Measurements from ENCODE around the gene TAF1A. TPM values are rescaled to one million over a fixed set of nuclear protein-coding genes. Genes with fewer than 3 reads are reported as not detected.
A peak's percentile ranks its signal among the peaks of the same experiment; 100 is the strongest.

Gene TAF1A
- total RNA-seq, 1 donor from 2014 or later: 32.8 TPM

DNA sequence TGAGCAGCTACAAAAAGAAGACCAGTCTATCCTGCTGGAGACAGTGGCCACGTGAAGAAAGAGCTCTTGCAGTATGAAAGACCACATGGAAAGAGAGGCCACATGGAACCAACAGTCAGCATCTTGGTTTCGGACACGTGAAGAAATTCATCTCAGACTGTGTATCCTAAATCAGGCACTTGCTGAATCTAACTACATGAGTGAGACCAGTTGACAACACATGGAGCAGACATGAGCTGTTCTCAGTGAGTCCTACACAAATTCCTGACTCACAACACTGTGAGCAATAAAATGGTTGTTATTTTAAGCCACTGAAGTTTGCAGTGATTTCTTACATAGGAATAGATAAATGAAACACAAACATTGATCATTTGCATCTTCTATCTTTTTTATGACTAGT, 2.4 kb upstream of the TAF1A start:
- Histone ChIP-seq H3K27ac (no peak overlapping the region), H3K9me3 (ENCODE audit: low read depth) (no peaks in the 10 kb centered on the region), H3K79me2 (ENCODE audit: low read depth) (peaks cover 25% of the 10 kb centered on the region), H3K4me3 (no peak overlapping the region), H3K4me2 (no peak overlapping the region), H3F3A (ENCODE audit: low read depth) (peaks cover 5% of the 10 kb centered on the region), H2AFZ (replicated peaks) (no peak overlapping the region), H4K20me1 (ENCODE audit: low read depth) (no peaks in the 10 kb centered on the region), H3K4me1 (peaks cover 10% of the 10 kb centered on the region), H3K9ac (no peak overlapping the region), H3K36me3 (peaks cover 4% of the 10 kb centered on the region), H3K27me3 (peaks cover 4% of the 10 kb centered on the region)
- Mint-ChIP-seq H3K27me3 (ENCODE audit: insufficient read depth, low read depth) (no peaks in the 10 kb centered on the region), H3K4me3 (no peak overlapping the region), H3K36me3 (peaks cover 3% of the 10 kb centered on the region), H3K4me1 (peaks cover 26% of the 10 kb centered on the region), H3K27ac (no peak overlapping the region), H3K9me3 (no peaks in the 10 kb centered on the region)
- no peak for DNase-seq (ENCODE audit: low spot score)
- TF ChIP-seq EZH2phosphoT487 (IDR thresholded peaks at IDR 0.05) (no peak), EZH2 (IDR thresholded peaks at IDR 0.05) (no peak)
- TF ChIP-seq, protein P1, sequence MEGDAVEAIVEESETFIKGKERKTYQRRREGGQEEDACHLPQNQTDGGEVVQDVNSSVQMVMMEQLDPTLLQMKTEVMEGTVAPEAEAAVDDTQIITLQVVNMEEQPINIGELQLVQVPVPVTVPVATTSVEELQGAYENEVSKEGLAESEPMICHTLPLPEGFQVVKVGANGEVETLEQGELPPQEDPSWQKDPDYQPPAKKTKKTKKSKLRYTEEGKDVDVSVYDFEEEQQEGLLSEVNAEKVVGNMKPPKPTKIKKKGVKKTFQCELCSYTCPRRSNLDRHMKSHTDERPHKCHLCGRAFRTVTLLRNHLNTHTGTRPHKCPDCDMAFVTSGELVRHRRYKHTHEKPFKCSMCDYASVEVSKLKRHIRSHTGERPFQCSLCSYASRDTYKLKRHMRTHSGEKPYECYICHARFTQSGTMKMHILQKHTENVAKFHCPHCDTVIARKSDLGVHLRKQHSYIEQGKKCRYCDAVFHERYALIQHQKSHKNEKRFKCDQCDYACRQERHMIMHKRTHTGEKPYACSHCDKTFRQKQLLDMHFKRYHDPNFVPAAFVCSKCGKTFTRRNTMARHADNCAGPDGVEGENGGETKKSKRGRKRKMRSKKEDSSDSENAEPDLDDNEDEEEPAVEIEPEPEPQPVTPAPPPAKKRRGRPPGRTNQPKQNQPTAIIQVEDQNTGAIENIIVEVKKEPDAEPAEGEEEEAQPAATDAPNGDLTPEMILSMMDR (IDR thresholded peaks at IDR 0.05): no peak

DNA sequence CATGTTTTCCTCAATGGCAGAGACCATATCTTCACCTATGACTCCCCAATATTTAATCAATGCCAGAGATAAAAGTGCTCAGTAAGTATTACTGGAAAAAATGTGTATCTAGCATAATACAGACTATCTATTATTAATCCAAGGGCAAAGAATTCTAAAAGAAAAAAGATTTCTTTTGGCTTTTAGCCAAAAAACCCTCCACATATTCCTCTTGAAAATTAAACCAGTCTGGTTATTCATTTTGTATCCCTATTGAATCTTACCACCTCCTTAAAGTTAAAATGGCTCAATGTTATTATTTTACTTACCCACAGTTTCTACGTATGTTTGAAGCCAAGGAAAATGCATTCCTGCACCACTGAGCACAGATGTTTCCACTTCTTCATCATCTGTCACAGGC, 1.6 kb downstream of the TAF1A start:
- Histone ChIP-seq H3K79me2 (ENCODE audit: low read depth) (peaks cover 49% of the 10 kb centered on the region), H4K20me1 (ENCODE audit: low read depth) (no peaks in the 10 kb centered on the region), H3K4me3 (no peak overlapping the region), H3K9me3 (ENCODE audit: low read depth) (no peaks in the 10 kb centered on the region), H3K27me3 (peaks cover 4% of the 10 kb centered on the region), H3F3A (ENCODE audit: low read depth) (peaks cover 5% of the 10 kb centered on the region), H3K4me1 (peaks cover 10% of the 10 kb centered on the region), H3K36me3 (peaks cover 13% of the 10 kb centered on the region), H2AFZ (replicated peaks) (no peak overlapping the region), H3K4me2 (peak overlapping the region; percentile 95), H3K9ac (no peak overlapping the region), H3K27ac (no peak overlapping the region)
- H3K27ac Mint-ChIP-seq: no peak overlapping the region
- DNase-seq (ENCODE audit: low spot score): no peak
- no peaks in the 10 kb centered on the region for H3K9me3 Mint-ChIP-seq
- H3K36me3 Mint-ChIP-seq: peaks cover 10% of the 10 kb centered on the region
- peak overlapping the region; percentile 56 for H3K4me3 Mint-ChIP-seq
- TF ChIP-seq EZH2 (IDR thresholded peaks at IDR 0.05): no peak
- TF ChIP-seq EZH2phosphoT487 (IDR thresholded peaks at IDR 0.05): no peak
- TF ChIP-seq, protein P1 (IDR thresholded peaks at IDR 0.05): no peak
- peaks cover 28% of the 10 kb centered on the region for H3K4me1 Mint-ChIP-seq
- H3K27me3 Mint-ChIP-seq (ENCODE audit: insufficient read depth, low read depth): no peaks in the 10 kb centered on the region

DNA sequence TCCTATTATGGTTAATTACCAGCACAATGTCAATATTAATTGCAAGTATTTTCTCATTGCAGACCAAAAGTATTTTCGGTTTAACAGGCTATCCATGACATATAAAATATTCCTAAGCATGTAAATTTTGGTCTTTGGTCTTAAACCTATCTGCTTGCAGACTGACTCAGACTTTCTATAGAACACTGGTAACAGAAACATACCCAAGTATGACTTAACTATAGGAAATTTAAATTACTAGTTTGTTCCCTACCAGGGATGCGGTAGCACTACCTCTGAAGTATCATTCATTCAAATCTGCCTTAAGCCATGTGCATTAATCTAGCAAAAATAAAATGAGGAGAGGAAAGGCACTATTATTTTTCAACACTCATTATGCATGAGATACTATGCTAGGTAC, 2.9 kb downstream of the TAF1A start:
- Mint-ChIP-seq H3K4me3 (no peak overlapping the region), H3K27ac (no peak overlapping the region), H3K27me3 (ENCODE audit: insufficient read depth, low read depth) (no peaks in the 10 kb centered on the region), H3K9me3 (no peaks in the 10 kb centered on the region), H3K4me1 (peaks cover 28% of the 10 kb centered on the region), H3K36me3 (peaks cover 16% of the 10 kb centered on the region)
- peaks cover 4% of the 10 kb centered on the region for H3K27me3 ChIP-seq
- no peaks in the 10 kb centered on the region for H3K9me3 ChIP-seq (ENCODE audit: low read depth)
- H3K9ac ChIP-seq: no peak overlapping the region
- H3K36me3 ChIP-seq: peaks cover 13% of the 10 kb centered on the region
- H4K20me1 ChIP-seq (ENCODE audit: low read depth): no peaks in the 10 kb centered on the region
- DNase-seq (ENCODE audit: low spot score): no peak
- peaks cover 5% of the 10 kb centered on the region for H3F3A ChIP-seq (ENCODE audit: low read depth)
- H3K4me2 ChIP-seq: no peak overlapping the region
- H2AFZ ChIP-seq (replicated peaks): no peak overlapping the region
- no peak for TF ChIP-seq EZH2 (IDR thresholded peaks at IDR 0.05)
- TF ChIP-seq, protein P1 (IDR thresholded peaks at IDR 0.05): no peak
- TF ChIP-seq EZH2phosphoT487 (IDR thresholded peaks at IDR 0.05): no peak
- peaks cover 49% of the 10 kb centered on the region for H3K79me2 ChIP-seq (ENCODE audit: low read depth)
- H3K4me1 ChIP-seq: peaks cover 10% of the 10 kb centered on the region
- H3K4me3 ChIP-seq: no peak overlapping the region
- H3K27ac ChIP-seq: no peak overlapping the region

Data from neural progenitor cell (in vitro differentiated cells).